LoVo (cell line): ENCODE data around the gene MRPS12.
"Not testable (repeated sequence)": the region's sequence is repeated elsewhere in the genome, so short reads cannot be mapped to it uniquely, and the experiment has no call there.

Source experiments
- DNase-seq: peaks from one replicate; pipeline ENCODE4 v3.0.0-alpha.2; 2016; ENCODE audit warnings: low spot score

Gene MRPS12

DNA sequence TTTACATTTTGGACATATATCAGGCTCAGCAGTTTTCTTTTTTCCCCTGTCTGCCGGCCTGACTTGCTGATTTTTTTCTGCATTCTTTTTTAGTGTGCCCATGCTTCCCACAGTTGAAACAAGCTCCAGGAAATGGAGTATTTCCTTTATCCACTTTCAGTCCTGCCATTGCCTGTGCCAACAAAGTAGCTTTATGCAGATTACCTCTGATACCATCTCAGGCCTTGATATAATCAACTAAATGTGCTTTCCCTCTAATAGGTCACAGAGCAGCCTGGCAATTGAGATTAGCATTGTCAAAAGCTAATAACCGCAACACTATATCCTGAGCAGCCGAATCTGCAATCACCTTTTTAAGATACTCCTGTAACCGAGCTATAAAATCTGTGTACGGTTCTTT is 9.2 kb downstream of the MRPS12 start:
- no peak for DNase-seq

DNA sequence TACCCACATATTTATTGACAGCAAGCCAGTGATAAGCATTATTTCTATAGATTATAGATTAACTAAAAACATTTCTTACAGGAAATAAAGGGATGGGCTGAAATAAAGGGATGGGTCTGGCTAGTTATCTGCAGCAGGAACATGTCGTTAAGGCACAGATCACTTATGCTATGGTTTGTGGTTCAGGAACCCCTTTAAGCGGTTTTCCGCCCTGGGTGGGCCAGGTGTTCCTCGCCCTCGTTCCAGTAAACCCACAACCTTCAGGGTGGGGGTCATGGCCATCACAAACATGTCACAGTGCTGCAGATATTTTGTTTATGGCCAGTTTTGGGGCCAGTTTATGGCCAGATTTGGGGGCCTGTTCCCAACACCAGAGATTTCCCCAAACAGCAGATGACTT is 10.7 kb downstream of the MRPS12 start:
- DNase-seq = not testable (repeated sequence)

DNA sequence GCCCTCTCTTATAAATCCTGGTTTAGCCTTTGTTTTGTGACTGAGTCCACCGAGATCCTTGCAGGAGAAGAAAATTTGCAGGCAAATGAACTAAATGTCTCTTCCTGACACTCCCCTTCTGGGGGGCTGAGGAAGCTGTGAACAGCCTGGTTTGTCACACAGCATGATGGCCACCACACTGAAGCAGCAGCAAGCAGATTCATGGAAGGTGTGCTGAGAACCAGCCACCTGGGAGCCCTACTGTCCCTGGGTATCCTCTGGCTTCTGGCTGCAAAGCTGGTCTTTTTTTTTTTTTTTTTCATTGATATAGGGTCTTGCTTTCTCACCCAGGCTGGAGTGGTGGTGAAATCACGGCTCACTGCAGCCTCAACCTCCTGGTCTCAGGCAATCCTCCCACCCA is 11.2 kb downstream of the MRPS12 start:
- DNase-seq = no peak

DNA sequence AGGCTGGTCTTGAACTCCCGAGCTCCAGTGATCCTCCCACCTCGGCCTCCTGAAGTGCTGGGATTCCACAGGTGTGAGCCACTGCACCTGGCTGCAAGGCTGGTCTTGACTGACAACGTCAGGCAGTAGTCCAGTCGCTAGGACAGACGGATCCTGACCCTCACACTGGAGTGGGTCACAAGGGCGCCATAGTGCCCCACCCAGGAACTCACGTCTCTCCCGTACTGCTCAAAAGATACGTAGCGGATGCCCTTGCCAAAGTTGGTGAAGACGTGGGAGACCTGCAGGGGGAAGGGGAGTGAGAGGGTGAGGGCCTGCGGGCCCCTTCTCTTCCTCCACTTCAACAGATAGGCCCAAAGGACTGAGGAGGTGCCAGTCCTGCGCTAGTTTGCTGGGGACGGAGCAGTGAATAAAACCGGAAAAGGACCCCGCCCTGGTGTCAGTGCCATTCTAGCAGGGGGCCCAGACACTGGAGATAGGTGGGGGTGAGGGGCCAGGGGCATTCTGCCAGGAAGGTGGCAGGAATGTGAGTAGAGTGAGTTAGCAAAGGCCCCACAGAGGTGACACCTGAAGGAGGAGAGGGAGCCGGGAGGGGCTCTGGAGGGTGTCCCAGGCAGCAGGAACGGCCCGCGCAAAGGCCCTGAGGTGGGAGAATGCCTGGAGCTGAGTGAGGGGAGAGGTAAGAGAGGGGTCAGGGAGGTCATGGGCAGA is 11.9 kb downstream of the MRPS12 start:
- DNase-seq = no peak

DNA sequence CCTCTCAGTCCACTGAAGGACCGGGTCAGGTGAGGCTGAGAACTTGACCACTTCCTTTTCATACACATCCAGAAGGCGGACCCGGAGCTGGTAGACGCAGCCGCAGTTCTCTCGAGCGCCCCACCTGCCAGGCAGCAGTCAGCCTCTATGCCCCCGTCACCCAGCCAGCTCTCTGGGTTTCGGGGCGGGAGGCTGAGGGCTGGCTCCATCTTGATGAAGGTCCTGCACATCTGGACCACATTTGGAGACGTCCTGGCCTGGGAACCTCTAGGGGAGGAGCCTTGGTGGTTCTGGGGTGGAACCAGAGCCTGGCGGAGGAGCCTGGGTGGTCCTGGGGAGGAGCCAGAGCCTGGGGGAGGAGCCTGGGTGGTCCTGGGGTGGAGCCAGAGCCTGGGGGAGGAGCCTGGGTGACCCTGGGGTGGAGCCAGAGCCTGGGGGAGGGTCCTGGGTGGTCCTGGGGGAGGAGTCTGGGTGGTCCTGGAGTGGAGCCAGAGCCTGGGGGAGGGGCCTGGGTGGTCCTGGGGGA is 14.3 kb downstream of the MRPS12 start:
- DNase-seq = no peak

DNA sequence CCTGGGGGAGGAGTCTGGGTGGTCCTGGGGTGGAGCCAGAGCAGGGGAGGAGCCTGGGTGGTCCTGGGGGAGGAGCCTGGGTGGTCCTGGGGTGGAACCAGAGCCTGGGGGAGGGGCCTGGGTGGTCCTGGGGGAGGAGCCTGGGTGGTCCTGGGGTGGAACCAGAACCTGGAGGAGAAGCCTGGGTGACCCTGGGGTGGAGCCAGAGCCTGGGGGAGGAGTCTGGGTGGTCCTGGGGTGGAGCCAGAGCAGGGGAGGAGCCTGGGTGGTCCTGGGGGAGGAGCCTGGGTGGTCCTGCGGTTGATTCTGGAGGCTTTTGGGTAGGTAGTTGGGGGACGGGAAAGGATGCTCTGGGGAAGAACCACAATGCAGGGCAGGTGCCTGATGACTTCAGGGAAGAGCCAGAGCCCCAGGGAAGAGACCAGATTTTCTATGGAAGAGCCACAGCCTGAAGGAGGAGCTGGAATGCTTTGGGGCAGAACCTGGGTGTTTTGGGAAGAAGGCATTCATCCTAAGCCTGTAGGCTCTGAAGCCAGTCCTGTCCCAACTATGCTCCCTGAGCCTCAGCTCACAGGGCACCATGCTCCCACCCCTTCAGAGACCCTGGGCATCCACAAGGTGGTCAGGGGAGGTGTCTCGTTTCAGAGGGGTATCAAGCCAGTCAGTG is 15.0 kb downstream of the MRPS12 start:
- no peak for DNase-seq

DNA sequence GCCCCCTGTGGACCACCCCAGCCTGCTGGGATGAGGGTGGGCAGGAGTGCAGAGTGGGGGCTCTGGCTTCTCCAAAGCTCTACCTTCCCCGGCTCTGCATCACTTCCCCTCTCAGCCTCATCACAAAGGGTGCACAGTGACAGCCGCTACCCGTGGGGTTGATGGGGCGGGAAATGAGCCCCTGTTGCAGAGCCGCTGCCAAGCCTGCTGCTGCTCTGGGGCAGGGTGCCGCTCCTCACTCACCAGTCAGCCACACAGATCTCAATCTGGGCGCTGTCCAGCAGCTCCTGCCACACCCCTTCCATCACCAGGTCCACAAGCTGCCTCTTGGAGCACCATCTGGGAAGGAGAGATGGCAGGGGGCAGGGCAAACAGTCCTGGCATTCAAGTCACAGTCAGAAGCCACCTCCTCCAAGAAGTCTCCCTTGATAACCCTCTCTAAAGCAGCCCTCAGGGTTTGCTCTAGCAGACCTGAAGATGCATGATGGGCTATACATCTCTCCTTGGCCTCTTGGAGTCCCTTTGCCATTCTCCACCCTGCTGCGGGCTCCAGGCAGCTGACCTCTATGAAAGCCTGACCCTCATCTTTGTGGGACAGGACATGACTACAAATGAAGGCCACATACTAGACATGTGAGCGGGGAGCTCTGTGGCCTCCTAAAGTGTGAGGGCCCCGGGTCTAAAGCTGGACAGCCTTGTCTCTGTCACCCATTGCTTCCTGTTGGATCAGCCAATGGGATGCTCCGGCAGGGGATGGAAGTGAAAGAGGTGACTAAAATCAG is 15.7 kb downstream of the MRPS12 start:
- no peak for DNase-seq

DNA sequence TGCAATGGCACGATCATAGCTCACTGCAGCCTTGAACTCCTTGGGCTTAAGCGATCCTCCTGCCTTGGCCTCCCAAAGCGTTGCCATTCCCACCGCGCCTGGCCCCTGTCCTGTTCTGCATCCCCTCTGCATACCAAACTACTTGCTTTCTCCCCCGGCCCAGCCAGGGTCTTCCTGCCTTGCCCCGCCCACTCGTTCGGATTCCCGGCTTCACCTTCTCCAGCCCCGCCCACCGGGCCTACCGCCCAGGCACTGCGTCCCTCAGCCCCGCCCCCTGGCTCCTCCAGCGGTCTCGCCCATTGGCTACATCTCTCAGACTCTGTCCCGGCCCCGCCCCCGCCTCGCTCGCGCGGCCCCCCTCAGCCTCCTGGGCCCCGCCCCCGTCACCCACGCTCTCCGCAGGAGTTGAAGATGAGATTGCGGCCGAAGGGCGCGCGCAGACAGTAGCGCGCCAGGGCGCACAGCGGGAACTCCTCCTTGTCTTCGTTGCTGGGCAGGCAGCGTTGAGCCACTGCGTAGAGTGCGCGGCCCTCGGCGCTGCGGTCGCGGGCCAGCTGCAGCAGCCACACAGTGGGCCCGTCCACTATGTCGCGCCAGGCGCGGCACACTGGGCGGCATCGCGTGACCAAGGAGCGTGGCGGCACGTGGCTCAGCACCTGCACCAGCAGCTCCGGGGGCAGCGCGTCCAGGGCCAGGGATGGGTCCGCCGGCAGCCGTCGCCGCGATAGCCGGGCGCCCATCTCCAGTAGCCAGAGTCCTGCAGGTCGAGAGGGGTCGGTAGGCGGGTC is 19.0 kb downstream of the MRPS12 start:
- DNase-seq = no peak

DNA sequence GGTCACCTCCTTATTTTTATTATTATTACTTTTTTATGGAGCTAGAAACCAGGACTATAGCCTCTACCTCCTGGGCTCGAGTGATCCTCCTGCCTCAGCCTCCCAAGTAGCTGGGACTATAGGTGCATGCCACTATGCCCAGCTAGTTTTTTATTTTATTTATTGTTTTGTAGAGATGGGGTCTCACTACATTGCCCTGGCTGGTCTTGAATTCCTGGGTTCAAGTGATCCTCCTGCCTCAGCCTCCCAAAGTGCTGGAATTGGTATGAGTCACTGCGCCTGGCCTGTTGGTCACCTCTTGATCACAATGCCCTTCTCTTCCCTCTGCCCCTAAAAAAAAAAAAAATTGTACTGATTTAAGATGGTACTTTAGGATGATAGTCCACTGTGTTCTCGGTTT is 20.4 kb downstream of the MRPS12 start:
- no peak for DNase-seq

DNA sequence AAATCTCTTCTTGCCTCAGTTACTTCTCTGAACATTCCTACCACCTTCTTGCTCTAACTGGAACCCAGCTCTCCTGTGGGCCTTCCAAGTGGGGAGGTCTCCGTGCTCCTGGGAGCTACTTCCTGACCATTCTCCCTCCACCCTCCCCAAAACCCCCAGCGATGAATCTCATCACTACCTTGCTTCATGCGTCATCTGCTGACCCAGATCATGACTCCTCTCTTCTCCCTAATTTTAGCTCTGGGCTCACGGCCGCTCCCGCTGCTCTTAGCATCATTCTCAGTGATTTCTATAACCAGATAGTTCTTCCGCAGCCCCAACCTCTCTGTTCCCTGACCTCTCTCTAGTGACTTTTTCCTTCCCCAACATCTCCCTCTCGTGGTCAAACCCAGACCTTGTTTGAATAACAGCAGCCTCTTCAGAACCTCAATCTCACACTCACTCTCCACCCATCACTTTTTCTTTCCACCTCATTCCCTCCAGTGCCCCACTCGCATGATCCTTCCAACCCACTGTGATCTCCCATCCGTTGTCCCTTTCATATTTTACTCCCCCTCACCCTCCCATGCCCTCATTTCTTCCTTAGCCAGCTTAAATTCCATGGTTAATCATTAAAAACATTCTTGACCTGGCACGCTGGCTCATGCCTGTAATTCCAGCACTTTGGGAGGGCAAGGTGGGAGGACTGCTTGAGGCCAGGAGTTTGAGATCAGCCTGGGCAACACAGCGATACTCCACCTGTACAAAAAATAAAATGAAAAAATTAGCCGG is 21.8 kb downstream of the MRPS12 start:
- DNase-seq = peak; percentile 52

DNA sequence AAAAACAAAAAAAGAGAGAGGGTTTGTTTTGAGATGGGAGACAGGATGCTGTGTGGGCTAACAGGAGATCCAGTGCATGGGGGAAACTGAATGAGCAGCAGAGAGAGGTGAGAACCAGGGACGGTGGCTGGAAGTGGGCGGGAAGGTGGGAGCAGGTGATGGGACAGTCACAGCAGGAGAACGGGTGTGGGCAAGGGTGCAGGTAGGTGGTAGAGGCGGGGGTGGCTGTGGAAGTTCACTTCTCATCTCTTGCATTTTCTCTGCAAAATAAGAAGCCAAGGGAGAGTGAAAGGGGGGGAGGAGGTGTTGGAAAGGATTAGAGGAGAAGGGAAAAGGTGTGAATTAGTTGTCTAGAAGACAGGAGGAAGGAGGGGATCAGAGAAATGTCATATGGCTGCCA is 22.9 kb downstream of the MRPS12 start:
- DNase-seq = no peak

DNA sequence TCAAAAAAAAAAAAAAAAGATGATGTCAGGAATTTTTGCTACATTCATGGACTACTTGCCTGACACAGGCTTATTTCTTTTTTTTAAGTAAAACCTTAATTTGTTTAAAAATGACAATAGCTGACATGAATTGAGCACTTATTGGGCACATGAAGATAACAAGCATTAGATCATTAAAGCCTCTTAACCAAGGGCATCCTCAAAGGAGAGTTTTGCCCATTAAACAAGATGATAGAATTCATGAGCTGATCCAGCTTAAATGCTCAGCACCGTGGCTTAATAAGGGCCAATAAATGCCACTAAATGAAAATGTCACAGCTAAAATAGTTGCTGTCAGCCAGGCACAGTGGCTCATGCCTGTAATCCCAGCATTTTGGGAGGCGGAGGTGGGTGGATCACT is 25.5 kb downstream of the MRPS12 start:
- no peak for DNase-seq

DNA sequence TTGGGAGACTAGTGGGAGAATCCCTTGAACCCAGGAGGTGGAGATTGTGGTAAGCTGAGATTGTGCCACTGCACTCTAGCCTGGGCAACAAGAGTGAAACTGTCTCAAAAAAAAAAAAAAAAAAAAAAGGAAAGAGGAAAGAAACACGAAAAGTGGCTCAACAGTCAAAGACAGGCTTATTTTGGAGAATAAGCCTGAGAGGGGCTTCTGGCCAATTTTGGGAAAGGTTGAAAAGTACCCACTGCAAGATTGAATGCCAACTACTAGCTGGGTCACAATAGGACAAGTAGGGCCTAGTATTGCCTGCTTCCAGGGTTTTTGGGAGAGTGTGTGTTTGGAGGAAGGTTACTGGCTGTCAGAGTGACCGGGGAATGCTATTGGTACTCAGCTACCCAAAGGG is 27.6 kb downstream of the MRPS12 start:
- DNase-seq = no peak

DNA sequence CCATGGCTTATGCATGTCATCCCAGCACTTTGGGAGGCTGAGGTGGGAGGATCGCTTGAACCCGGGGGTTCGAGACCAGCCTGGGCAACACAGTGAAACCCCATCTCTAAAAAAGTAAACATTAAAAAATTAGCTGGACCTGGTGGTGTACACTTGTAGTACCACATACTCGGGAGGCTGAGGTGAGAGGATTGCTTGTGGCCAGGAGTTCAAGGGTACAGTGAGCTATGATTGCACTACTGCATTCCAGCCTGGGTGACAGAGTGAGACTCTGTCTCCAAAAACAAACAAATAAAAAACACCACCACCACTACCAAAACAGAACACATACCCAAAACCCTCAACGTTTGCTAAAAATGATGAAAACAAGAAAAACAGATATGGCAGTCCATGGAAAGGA is 28.9 kb downstream of the MRPS12 start:
- DNase-seq = no peak

DNA sequence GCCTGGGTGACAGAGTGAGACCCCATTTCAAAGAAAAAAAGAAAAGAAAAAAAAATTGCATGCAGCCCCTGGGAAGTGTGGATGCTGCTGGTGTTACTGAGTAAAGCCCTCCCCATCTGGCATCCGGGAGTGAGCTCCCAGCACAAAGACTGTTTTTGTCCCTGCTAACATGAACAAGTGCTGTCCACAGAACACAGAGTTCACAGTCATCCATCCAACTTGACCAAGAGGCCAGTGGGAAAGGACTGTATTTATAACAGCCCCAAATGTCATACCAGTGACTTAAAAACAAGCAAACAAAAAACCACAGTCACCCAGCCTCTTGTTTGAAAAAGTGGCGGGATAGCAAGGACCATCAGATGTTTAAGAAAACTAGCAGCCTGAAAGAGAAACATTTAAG is 34.0 kb downstream of the MRPS12 start:
- DNase-seq = no peak

DNA sequence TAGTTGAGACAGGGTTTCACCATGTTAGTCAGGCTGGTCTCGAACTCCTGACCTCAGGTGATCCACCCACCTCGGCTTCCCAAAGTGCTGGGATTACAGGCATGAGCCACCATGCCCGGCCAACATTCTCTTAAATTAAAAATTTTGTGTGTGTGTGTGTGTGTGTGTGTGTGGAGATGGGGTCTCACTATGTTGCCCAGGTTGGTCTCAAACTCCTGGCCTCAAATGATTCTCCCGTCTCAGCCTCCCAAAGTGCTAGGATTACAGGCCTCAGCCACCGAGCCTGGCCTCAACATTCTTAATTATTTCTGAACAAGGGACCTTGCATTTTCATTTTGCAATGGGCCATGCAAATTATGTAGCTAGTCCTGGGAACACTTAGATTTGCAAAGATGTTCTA is 35.4 kb downstream of the MRPS12 start:
- not testable (repeated sequence) for DNase-seq

DNA sequence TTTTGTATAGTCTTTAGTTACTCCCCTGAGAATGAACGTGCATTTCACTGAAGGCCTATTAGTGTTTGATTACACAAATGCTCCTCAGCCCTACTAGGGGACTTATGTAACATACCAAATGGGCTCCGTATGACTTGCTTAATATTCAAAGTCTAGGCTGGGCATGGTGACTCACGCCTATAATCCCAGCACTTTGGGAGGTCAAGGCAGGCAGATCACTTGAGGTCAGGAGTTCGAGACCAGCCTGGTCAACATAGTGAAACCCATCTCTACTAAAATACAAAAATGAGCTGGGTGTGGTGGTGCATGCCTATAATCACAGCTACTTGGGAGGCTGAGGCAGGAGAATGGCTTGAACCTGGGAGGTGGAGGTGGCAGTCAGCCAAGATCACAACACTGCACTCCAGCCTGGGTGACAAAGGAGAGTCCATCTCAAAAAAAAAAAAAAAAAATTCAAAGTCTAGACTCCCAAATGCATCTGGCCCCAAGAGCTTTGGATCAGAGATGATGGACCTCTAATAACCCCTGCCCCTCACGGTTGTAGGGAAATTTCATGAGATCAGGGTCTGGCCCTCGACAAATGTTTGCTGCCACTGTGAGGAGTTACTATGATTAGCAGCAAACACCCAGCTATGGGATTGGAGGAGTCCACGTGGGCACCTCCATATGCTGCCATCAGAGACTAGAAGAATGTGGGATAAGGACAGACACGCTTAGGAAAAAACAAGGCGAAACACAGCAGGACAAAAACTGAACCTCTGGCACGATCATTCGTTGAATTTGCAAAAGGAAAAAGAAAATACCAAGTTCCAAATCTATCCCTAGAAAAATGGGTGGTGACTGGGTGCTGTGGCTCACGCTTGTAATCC is 40.2 kb downstream of the MRPS12 start:
- DNase-seq = no peak

DNA sequence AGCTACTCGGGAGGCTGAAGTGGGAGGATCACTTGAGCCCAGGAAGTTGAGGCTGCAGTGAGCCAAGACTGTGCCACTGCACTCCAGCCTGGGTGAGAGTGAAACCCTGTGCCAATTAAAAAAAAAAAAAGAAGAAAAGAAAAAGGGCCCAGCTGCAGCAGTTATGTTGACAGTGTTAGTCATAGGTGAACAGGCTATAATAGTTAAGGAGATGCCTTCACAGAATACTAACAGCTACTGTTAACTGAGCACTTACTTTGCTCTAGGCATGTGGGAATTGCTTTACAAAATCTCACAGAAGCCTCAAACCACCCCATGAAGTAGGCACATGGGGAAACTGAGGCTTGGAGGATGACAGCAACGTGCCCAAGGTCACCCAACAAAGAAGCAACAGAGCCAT is 40.9 kb downstream of the MRPS12 start:
- no peak for DNase-seq

DNA sequence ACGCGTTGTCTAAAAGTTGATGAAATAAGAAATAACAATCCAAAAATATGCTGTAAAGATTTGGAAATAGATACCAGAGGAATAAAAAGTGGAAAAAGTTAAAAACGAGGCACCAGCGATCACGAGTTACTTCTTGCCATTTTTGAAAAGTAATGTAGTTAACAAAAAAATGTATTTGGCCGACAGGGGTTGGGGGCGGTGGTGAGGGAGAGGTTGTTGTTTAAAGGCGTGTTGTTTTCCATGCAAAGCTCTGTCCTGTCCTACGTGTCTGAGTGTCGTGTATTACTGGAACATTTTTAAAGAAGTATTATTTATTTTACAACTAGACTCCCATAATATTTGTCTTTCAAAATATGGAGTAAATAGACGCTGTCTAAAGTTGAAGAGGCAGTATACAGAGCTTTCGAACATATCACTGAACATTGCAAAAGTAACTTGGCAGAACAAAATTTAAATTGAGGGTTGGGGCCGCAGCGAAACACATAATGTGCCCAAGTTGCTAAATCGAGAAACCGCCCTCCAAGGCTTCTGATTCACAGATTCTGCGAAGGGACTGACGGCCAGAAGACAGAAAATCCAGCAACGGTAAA is 44.0 kb downstream of the MRPS12 start:
- no peak for DNase-seq
